ENCODE measurements around the gene GALNT14. TPM values are rescaled to one million over a fixed set of nuclear protein-coding genes. Genes with fewer than 3 reads are reported as not detected.

GALNT14 gene
- total RNA-seq, 1 experiment from 2014 or later: 8.0 TPM

DNA sequence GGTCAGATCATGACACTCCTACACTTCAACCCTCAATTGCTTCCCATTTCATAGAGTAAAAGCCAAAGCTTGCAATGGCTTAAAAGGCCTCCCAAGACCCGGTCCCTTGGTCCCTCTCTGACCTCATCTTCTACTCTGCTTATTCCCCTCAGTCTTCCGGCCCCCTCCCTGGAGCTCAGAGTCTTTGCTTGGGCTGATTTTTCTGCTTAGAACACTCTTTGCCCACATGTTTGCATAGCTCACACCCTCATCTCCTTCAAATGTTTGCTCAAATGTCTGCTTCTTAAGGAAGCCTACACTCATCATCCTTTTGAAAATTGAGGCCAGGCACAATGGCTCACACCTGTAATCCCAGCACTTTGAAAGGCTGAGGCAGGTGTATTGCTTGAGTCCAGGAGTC is 265.4 kb downstream of the GALNT14 start:
- DNase-seq: no peak
- H3K4me3 ChIP-seq (ENCODE audit: insufficient read depth, low read depth, low read length): no peak overlapping the region
- no peaks in the 10 kb centered on the region for H3K36me3 ChIP-seq (replicated peaks; ENCODE audit: control insufficient read depth, insufficient read depth, low read length)
- no peaks in the 10 kb centered on the region for H3K27me3 ChIP-seq (ENCODE audit: control insufficient read depth, insufficient read depth, low read length)

- DNase-seq: peak; percentile 29
- H3K27me3 ChIP-seq (ENCODE audit: control insufficient read depth, insufficient read depth, low read length): no peaks in the 10 kb centered on the region
- H3K36me3 ChIP-seq (replicated peaks; ENCODE audit: control insufficient read depth, insufficient read depth, low read length): no peaks in the 10 kb centered on the region
- no peak overlapping the region for H3K4me3 ChIP-seq (ENCODE audit: insufficient read depth, low read depth, low read length)
Measured at GRCh38 chr2:30871980-30872789, 266.1 kb downstream of the GALNT14 start.

DNA sequence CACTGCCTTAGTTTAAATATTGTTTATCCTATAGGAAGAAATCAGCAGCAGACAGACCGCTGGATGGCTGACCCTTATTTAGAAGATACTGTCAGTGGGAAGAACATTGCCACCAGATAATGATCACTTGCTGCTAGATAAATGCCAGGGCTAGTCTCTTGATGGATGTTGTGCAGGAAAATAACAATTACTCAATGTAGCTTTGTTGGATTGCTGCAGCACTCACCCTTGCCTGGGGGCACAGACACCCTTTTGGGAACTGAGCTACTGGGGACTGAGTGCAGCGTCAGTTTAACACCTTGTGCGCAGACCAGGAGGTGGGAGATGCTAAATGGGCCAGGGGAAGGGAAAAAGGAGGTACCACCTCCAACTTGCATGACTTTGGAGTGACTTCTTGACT is 266.8 kb downstream of the GALNT14 start:
- no peak for DNase-seq
- Histone ChIP-seq H3K36me3 (replicated peaks; ENCODE audit: control insufficient read depth, insufficient read depth, low read length) (no peaks in the 10 kb centered on the region), H3K4me3 (ENCODE audit: insufficient read depth, low read depth, low read length) (no peak overlapping the region), H3K27me3 (ENCODE audit: control insufficient read depth, insufficient read depth, low read length) (no peaks in the 10 kb centered on the region)

- no peaks in the 10 kb centered on the region for H3K36me3 ChIP-seq (replicated peaks; ENCODE audit: control insufficient read depth, insufficient read depth, low read length)
- no peak overlapping the region for H3K4me3 ChIP-seq (ENCODE audit: insufficient read depth, low read depth, low read length)
- peak; percentile 29 for DNase-seq
- H3K27me3 ChIP-seq (ENCODE audit: control insufficient read depth, insufficient read depth, low read length): no peaks in the 10 kb centered on the region
Measured at GRCh38 chr2:30869988-30870387, 268.3 kb downstream of the GALNT14 start.

DNA sequence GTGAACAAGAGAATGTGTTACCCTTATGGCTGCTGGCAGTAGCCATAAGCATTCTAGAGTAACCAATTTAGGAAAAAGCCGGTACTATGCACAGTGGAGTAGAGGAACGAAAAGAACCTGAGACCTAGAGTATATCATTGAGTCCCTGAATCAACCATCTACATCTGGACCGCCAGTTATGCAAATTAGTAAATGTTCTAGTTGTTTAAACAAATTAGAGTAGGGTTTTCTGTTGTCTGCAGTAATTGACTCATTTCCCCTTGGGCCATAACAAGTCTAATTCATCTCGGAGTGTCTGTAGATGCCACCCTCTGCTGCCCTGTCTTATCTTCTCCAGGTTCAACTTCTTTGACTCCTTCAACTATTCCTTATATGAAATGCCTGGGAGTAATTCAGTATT is 270.9 kb downstream of the GALNT14 start:
- Histone ChIP-seq H3K36me3 (replicated peaks; ENCODE audit: control insufficient read depth, insufficient read depth, low read length) (no peaks in the 10 kb centered on the region), H3K4me3 (ENCODE audit: insufficient read depth, low read depth, low read length) (no peak overlapping the region), H3K27me3 (ENCODE audit: control insufficient read depth, insufficient read depth, low read length) (no peaks in the 10 kb centered on the region)
- no peak for DNase-seq

DNA sequence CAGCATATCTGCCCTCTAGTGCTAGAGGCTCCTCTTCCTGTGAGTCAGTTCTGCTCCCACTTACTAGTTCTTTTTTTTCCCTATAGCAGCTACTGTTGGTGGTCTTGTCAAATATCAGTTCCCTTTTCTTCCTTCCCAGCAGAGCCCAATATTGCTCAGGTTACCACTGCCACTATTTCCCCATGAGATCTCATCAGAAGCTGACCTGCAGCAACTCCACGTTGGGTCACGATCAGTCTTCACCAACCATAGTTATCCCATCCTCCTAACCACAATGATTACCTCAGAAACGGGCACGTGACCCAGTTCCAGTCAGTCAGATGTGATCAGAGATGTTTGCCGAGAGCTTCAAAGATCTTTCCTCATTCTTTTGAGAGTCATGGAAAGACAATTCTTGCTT is 271.3 kb downstream of the GALNT14 start:
- Histone ChIP-seq H3K27me3 (ENCODE audit: control insufficient read depth, insufficient read depth, low read length) (no peaks in the 10 kb centered on the region), H3K4me3 (ENCODE audit: insufficient read depth, low read depth, low read length) (no peak overlapping the region), H3K36me3 (replicated peaks; ENCODE audit: control insufficient read depth, insufficient read depth, low read length) (no peaks in the 10 kb centered on the region)
- no peak for DNase-seq

GRCh38 chr2:30865892-30866681 is 272.2 kb downstream of the GALNT14 start:
- no peak overlapping the region for H3K4me3 ChIP-seq (ENCODE audit: insufficient read depth, low read depth, low read length)
- H3K27me3 ChIP-seq (ENCODE audit: control insufficient read depth, insufficient read depth, low read length): no peaks in the 10 kb centered on the region
- no peak for DNase-seq
- no peaks in the 10 kb centered on the region for H3K36me3 ChIP-seq (replicated peaks; ENCODE audit: control insufficient read depth, insufficient read depth, low read length)

GRCh38 chr2:30865243-30865642 is 273.0 kb downstream of the GALNT14 start:
- DNase-seq: no peak
- Histone ChIP-seq H3K36me3 (replicated peaks; ENCODE audit: control insufficient read depth, insufficient read depth, low read length) (no peaks in the 10 kb centered on the region), H3K27me3 (ENCODE audit: control insufficient read depth, insufficient read depth, low read length) (no peaks in the 10 kb centered on the region), H3K4me3 (ENCODE audit: insufficient read depth, low read depth, low read length) (no peak overlapping the region)

DNA sequence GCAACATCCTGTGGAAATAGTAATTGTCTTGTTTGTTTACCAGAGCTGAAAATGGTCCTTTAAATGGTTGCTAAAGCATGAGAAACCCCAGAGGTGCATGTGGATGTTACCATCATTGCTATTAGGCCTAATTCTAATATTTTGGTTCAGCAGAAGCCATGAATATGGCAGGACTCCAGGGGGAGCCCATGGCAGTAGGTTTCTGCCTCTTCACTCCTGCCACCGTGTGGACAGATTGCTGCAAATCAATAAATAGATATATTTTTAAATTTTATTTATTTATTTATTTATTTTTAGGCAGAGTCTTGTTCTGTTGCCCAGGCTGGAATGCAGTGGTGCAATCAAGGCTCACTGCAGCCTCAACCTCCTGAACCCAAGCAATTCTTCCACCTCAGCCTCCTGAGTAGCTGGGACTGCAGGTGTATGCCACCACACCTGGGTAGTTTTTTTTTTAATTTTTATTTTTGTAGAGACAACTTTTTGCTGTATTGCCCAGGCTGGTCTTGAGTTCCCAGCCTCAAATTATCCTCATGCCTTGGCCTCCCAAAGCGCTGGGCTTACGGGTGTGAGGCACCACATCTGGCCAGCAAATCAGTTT is 276.1 kb downstream of the GALNT14 start:
- DNase-seq: peak; percentile 74
- H3K27me3 ChIP-seq (ENCODE audit: control insufficient read depth, insufficient read depth, low read length): no peaks in the 10 kb centered on the region

DNA sequence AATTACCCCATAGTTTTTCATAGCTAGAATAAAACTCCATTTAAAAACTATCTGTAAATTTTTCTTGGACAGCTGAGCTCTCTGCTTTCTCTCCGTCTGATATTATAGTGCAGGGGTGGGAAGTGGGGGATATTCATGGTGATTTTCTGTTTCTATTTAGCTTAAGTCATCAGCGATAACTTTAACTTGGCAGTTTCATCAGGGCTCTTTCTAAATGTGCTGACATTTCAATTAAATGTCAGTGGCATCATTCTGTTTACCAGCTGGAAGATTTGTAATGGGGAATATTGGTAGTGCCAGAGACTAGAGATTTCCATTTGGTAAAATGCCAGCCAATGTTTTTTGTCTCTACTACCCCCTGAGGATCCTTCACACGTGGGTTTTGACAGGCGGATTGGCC is 277.5 kb downstream of the GALNT14 start:
- Histone ChIP-seq H3K4me3 (ENCODE audit: insufficient read depth, low read depth, low read length) (no peak overlapping the region), H3K27me3 (ENCODE audit: control insufficient read depth, insufficient read depth, low read length) (no peaks in the 10 kb centered on the region), H3K36me3 (replicated peaks; ENCODE audit: control insufficient read depth, insufficient read depth, low read length) (no peaks in the 10 kb centered on the region)
- no peak for DNase-seq

More for the DNA sequence above, 276.1 kb downstream of the GALNT14 start:
- H3K4me3 ChIP-seq (ENCODE audit: insufficient read depth, low read depth, low read length): no peak overlapping the region
- H3K36me3 ChIP-seq (replicated peaks; ENCODE audit: control insufficient read depth, insufficient read depth, low read length): no peaks in the 10 kb centered on the region

Other genes with a start within 250 kb of the GALNT14 start
- 0.11 and 0.17 TPM in 2 replicates for gene CAPN14, start 79.1 kb upstream of the GALNT14 start, total RNA-seq (2014; rRNA removed; shearing (Covaris generic))
- 7.3 and 8.7 TPM in 2 replicates for gene EHD3, start 95.7 kb upstream of the GALNT14 start, total RNA-seq (2014; rRNA removed; shearing (Covaris generic))